ENCODE data around the gene AIG1.
"Not testable (repeated sequence)": the region's sequence is repeated elsewhere in the genome, so short reads cannot be mapped to it uniquely, and the experiment has no call there.

The AIG1 gene

DNA sequence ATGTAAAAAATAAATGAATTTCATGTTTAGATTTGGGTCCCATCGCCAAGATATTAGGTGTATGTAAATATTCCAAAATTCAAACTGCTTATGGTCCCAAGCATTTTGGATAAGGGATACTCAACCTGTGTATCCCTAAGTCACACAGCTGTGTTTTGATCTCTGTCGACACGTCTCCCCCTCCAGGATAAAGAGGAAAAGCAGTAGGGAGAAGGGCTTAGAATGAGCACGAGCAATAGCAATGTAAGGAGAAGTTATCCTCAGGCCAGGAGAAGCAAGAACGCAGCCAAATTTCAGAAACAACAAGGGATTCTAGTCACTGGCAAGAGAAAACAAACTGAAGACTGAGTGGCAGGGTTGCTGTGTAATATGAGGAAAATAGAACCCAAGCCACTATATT is 181.2 kb downstream of the AIG1 start:
- DNase-seq, result no peak

DNA sequence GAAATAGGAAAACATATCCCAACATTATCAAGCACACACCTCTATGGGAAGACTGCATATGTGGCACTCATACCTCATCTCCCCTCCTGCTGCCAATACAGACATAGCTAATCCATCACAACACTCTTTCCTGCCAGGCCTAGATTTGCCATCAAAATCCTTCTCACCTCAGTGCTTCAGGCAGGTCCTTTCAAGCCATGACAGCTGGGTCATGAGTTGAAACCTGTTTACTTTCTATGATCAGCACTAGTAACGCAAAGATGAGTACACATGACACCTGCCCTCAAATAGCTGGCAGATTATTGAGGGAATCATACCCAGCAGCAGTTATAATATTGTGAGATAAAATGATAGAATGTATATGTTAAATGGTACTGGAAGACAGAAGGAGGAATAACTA is 183.1 kb downstream of the AIG1 start:
- no peak for DNase-seq

DNA sequence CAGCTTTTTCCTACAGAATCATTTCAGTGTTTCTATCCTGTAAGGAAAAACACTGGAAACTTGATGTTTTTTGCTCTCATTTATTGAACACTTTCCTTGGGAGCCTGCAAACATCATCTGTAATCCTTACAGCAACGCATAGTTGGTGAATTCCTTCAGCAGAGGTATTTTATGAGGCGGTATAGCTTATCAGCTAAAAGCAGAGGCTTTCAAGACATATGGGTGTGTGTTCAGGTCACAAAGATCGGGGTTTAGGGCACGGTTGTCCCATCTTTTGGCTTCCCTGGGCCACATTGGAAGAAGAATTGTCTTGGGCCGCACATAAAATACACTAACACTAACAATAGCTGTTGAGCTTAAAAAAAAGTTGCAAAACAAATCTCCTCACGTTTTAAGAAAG is 185.0 kb downstream of the AIG1 start:
- no peak for DNase-seq

DNA sequence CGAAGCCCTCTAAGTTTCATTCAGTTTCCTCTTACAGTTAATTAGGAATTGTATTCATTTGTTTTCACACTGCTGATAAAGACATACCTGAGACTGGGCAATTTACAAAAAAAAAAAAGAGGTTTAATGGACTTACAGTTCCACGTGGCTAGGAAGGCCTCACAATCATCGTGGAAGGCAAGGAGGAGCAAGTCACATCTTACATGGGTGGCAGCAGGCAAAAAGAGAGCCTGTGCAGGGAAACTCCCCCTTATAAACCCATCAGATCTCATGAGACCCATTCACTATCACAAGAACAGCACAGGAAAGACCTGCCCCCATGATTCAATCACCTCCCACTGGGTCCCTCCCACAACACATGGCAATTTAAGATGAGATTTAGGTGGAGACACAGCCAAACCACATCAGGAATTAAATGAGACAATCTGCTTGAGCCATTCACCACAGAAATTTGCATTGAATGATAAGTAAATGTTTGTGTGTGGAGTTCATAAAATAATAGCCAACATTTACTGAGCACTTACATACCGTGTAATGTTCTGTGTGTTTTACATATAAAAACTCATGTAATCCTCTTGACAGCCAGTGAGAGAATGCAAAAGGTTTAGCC is 185.6 kb downstream of the AIG1 start:
- not testable (repeated sequence) for DNase-seq

DNA sequence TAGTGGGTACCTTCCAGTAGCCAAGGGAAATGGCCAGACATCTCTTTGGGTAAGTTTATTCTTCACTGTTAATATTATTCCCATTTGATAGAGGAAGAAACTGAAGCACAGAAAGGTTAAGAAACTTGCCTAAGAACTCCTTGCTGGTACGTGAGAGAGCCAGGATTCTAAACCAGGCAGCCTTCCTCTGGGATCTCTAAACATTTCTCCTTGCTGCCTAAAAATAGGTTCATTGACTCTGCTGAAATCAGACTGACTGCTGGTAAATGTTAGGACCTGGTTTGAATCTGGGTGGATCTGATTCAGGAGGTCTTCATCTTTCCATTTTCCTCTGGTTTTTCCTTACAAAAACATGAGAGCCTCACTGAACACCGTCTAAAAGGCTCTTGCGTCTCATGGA is 186.9 kb downstream of the AIG1 start:
- DNase-seq, result no peak

DNA sequence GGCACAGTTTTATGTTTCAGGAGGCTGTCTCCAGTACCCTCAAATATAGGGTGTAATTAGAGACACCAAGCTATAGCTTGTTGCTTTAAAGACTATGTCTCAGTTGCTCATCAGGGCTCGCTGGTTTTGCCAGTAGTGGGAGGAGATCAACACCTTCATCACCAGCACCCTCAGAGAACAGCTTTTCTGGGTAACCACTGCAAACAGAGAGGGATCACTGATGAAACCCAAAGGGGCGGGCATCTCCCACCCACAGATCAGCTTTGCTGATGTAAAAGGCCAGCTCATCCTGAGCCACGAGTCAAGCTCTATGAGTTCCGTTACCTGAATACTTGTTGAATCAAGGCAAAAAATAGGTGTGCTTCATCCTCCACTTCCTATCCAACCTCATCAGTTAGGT is 187.7 kb downstream of the AIG1 start:
- no peak for DNase-seq

DNA sequence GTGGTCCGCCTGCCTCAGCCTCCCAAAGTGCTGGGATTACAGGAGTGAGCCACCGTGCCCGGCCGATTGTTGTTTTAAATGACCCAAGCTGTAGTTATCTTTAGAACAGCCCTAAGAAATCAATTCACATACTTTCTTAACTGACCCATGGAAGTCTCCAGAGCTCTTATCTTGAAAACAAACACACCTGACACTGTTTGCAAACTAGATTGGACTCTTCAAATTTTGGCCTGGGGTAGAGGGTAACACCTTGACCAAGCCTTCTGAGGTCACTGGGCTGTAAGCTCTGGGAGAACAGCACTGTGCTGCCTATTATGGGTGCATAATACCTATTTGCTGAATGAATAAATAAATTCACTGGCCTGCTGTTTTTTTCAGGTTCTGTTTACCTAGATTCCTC is 190.6 kb downstream of the AIG1 start:
- DNase-seq, result no peak

DNA sequence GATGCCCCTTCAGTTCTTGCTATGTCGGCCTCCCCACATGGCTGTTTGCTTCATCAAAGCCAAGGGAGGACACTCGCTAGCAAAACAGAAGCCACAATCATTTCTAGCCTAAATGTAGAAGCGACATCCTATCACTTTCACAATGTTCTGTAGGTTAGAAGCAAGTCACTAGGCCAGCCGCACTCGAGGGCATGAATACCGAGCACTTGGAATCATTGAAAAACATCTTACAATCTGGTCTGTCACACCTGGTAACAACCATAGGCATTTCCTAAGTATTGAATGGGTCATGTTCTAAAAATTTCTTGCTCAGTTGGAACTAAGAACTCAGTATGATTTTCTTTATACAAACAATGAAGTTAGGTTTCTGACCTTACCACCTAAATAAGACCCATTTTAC is 192.3 kb downstream of the AIG1 start:
- no peak for DNase-seq

DNA sequence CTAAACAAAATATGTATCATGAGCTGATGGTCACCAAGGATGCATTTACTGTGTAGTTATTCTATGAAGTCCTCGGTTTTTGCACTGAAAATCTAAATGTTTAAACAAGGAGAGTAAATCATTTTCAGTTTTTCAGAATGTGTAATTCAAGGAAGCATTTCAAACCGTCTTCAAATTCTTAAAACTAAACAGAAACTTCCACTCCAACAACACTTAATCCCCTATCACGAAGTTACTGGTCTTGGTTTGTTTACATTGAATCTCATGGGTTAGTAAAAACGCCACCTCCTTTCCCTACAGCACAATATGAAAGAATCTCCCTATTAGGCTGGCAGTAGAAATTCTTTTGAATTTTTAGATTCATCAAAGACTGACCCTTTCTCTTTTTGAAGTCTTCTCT is 192.9 kb downstream of the AIG1 start:
- no peak for DNase-seq

DNA sequence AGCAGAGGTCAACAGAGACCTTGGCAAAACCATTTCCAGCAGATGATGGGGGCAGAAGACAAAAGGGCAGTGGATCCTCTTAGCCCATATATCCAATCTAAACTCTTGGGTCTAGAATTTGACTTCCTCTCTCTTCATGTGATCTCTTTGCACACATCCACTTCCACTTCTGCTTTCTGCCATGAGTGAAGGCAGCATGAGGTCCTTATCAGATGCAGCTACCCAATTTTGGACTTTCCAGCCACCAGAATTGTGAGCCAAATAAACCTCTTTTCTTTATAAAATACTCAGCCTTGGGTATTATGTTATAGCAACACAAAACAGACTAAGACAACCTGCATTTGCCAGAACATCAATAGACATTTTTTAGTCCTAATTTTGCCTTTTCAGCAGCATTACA is 198.3 kb downstream of the AIG1 start:
- no peak for DNase-seq

DNA sequence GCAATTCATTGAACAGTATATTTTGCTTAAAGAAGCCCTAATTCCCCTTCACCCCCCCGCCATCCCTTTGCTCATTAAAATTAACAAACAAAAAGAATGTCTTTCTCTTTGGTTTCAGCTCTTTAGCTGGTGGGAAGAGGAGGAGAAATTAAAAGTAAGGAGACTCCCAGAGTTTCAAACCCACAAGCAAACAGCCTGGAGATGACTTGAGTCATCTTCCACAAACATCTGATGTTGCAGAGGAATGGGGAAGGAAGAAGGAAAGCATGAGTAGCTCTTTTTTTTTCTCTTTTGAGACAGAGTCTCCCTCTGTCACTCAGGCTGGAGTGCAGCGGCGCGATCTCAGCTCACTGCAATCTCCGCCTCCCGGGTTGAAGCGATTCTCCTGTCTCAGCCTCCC is 200.2 kb downstream of the AIG1 start:
- no peak for DNase-seq

DNA sequence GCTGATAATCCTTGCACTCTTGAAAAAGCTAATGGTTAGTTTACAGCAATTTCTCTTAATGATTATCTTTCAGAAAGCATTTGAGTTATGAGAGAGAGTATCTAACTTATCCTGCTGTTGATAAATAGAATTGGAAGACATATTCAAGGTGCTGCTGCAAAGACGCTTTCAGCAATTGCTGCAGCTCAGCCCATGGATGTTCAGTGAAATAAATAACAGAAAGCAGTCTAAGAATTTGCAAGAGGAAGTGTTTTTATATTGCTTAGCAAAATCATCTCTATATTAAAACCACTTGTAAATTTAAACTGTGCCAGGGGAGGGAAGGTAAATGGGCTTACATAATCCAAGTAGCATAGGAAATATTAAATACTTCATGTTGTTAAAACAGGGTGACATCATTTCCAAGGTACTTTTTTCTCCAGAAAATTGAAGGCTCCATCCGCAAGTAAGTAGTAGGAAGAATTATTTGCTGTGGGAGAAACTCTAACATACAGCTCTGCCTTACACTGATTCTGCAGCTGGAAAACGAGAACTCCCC is 201.3 kb downstream of the AIG1 start:
- DNase-seq, result no peak

DNA sequence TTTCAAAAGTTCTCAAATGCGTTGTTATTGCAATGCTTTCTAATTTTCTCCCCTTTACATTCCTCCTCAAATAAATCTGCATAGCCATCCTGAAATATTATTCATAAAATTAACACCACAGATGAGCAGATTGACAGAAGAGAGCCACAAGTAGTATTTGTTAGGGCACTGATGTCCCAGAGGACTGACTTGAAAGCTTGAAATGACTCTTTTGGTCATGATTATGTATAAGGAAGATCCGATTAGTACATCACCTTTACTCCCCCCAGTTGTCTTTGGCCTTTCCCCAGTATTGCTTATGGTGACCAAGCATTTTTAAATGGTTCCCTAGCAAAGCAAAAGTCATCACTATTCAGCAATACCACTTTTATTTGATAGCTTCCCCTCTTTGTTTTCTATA is 202.2 kb downstream of the AIG1 start:
- no peak for DNase-seq

DNA sequence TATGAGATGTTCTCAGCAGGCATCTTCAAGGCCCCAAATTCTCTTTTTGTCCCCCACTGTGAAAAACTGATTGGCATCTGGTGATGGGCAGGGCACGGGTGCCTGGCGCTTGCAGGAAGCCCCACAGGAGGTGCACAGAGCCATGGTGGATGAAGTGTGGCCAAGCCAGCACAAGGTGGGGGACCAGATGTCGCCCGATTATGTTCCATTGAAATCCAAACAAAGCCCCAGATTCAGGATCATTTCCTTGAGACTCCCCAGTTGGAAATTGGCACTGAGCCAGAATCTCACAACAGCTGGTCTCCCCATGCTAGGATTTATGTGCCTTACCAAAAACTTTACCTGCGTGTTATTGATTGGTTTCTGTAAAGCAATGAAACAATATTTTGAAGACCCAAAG is 203.7 kb downstream of the AIG1 start:
- DNase-seq, result no peak

DNA sequence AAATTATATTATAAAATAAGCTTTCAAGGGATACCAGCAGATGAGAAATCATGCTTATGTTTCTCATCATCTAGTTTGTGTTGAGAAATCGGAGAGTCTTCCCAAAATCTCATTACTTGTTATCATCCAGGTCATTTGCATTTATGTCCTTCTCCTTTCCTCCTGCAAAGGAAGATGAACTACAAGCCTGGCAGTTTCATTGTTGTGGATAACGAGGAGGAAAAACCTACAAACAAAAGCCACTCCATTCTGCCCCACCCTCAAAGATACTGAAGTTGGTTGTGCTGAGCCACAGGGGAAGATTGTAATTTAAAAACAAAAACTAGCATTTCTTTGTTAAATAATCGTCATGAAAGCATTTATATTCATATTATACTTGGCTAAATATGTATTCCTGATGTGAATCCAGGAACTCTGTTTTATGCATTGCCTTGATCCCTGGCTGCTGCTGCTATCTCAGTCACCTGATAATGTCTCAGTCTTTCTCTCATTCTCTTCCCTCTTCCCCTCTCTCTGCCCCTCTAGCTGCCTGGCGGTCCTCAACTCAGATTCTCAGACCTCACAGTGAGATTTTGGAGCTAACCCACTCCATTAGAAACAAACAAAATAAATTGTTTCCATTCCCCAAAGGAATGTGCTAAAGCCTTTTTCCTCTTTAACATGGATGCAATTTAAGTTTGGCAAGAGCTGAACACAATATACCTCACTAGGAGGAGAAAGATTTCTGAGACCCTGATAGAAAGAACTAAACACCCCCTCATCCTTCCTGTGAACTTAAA is 204.5 kb downstream of the AIG1 start:
- no peak for DNase-seq

DNA sequence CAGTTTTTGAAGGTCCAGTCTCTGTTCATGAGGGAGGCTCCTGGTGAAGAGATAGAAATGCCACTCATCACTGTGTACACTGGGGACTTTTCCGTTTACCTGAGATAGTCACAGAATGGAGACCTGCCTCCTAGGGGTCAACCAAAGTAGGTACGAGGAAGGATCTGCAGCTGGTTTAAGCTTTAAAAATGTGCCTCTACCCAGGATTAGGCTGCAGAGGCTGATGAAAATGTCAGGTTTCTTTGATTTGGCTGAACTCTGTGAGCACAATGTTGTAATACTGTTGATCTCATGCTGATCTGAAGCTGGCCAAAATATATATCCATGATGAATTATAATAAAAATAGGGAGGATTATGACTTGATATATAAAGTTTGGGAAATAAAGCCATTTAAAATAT is 207.1 kb downstream of the AIG1 start:
- no peak for DNase-seq

DNA sequence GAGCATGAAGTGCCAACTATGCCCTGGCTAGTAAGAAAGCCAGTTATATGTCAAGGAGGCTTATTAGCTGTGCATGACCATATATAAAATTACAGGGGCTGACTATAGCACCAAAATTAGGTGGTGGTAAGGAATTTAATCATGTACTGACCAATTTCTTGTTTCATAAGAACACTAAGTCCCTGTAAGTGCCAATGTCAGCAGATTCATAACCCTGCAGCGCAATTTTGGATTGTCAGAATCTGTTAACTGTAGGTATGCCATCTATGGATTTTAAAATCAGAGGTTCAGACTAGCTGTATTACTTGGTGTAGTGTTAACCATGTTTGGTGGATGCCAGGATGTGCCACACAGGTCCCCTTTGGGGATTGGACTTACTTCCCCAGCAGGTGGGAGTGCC is 207.8 kb downstream of the AIG1 start:
- DNase-seq, result no peak

DNA sequence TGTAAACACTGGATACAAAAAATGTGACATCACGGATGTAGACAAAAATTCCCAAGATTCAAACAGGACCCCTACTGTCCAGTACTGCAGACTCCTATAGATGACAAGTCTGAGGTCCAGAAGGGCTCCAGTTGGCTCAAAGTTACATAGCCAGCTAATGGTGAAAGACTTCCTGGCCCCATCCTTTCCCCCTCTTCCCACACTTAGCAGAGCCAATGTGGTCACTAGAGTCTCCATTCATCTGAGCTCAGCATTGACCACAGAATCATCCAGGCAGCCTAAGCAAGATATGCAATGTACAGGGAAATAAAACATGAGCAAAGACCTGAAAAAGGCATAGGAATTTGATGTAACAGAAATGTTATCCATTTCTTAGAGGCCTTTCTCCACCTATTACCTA is 209.3 kb downstream of the AIG1 start:
- DNase-seq, result no peak

DNA sequence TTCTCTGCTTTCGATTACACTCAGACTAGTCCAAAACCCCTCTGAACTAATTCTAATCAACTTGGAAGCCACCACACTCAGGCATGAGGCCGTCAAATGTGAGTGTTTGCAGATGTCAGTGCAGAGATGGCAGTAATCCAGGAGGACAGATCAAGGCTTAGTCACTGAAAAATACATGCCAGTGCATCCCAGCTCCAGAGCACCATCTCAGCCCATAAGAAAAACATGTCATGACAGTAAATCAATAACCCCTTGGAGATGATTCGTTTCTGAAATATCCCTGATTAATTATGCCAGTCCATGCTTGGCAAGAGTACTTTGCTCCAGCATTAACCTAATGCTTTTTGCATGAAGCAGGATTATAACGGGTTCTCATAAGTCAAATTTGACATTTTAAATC is 210.3 kb downstream of the AIG1 start:
- DNase-seq, result no peak

DNA sequence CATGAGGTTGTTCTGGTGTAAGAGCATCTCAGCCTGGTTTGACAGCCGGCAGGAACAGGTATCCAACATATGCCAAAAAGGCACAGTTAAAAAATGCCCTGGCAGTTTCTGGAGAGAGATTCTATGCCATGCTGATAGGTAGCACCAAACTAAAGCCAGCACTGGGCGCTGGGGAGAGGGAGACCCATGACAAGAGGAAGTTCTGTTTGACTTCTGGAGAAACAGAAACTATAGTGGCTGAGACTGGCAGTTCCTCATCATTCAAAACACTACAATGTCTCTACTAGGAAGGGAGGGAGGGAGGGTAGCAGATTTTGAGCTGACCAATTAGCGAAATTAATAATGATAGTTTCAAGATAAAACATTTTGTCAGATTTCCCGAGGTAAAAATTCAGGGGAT is 215.7 kb downstream of the AIG1 start:
- no peak for DNase-seq

DNA sequence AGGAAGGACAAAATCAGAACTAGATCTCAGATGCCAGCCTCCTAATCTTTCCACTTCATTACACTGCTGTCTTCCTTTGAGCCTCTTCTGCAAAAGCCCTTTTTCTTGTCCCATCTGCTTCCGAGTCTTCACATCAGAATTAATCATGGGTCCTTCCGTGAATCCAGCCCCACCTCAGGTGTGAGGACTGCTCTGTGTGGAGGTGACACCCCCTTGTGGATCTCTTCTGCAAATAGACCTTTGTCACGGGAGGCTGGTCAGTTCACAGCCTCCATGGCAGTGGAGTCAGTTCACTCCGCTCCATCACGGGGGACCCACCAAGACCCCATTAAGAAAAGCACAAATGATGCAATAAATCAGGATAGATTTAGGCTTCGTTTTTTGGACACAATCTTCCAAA is 218.7 kb downstream of the AIG1 start:
- DNase-seq, result no peak

DNA sequence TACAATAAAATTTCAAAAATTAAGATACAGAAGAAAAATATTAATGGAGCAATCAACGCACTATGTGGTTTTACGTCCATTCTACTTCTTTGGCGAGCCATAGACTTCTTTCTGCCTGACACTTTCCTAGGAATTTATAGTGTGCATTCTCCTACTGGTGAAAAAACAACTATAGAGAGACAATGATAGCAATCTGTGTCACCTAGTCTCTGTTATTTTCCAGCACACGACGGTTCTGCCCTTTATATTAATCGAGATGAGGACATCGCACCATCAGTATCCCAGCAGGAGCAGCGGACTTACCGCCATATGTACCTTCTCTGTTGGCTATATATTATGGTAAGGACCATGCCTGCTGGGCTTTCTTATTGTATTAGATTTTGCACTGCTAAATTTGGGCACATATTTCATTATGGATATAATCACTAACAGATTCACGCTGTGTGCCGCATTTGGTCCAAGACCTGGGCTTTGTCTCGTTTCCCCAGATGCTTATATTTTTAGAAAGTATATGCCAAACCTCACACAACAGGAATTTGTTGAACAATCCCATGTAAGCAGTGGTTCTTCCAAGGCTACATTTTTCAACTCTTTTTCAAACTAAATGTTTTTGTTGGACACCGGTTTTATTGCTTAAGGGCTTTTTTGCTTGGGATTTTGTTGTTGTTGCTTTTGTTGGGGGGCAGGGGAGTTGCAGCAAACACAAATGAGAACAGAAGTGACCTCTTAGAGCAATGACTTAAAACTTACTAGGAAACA is 223.4 kb downstream of the AIG1 start:
- no peak for DNase-seq

DNA sequence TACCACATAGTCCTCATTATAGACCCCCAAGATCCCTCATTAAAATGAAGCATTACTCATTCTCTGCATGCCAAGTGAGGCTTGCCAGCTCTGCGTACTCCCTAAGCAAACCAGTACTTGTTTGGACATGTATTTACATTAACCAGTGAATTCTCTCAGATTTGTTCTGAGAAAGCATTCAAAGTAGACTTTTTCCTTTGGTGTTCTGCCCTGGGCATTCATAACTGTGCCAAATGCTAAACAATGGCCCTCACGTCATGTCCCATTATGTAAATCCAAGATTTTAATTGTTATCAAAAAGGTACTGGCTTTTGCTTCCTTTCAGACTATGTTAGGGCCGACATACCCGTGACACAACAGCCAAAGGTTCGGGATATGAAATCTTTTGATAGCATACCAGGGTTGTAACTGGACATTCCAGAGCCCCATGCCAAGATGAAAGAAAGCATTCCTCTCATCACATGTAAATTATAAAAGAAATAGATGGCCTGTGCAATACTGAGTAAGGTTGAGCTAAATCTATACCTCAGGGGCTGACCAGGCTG is 225.6 kb downstream of the AIG1 start:
- no peak for DNase-seq

DNA sequence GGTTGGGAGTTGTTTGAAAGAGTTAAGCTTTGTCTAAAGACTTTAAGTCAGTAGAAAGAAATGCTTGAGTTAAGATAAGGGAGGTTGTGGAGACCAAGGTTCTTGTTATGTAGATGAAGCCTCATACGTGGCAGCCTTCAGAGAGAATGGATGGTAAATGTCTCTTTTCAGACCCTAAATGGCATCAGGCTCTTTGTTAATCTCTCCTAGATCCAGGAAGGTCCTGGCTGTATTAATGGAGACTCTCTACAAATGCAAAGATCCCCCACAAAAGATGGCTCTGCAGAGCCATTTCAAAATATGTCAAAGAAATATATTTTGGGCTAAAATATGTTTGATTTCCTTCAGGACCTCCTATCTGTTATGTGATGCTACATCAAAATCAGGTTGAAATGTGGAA is 228.2 kb downstream of the AIG1 start:
- DNase-seq, result no peak

Data from activated CD4-positive, alpha-beta T cell treated with anti-CD3 and anti-CD28 coated beads, Interleukin-2, amount 50 U/mL, for 1 hour (primary cell).